Fibroblast of pulmonary artery (primary cell): Measurements from ENCODE around the gene ANKRD44.
A peak's percentile ranks its signal among the peaks of the same experiment; 100 is the strongest.

ENCODE experiments used
- DNase-seq: peaks from one replicate; pipeline ENCODE4 v3.0.0-alpha.2; 2010; ENCODE audit warnings: low read depth
- H3K4me3 ChIP-seq: replicated peaks from 2 replicates; pipeline ENCODE4 v1.5.1; 2011; ENCODE audit warnings: low read depth, mild to moderate bottlenecking, control low read depth, low read length, moderate library complexity
- TF ChIP-seq, protein P1 (sequence below): IDR thresholded peaks from 2 replicates; pipeline ENCODE4 v1.5.1; 2011; ENCODE audit warnings: mild to moderate bottlenecking, control low read depth, low read length, inconsistent platforms; ENCODE audit errors: missing control alignments

The ANKRD44 gene

DNA sequence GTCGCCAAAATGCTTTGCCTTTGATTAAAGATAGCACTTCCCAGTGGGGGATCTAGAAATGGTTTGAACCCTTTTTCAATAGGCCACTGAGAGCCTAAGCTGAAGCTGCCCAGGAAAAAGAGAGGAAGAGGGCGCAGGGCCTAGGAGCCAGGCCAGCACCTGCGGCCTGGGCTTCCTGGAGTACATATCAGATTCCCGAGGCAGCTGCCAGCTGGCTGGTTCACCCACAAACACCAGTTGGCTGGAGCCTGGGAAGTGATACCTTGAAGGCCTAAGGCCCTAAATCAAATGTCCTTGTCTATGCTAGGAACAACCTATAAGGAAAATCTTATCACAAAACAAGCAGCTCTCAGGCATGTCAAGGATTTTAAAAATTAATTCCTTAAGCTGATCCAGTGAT is 37.1 kb downstream of the ANKRD44 start:
- TF ChIP-seq, protein P1, sequence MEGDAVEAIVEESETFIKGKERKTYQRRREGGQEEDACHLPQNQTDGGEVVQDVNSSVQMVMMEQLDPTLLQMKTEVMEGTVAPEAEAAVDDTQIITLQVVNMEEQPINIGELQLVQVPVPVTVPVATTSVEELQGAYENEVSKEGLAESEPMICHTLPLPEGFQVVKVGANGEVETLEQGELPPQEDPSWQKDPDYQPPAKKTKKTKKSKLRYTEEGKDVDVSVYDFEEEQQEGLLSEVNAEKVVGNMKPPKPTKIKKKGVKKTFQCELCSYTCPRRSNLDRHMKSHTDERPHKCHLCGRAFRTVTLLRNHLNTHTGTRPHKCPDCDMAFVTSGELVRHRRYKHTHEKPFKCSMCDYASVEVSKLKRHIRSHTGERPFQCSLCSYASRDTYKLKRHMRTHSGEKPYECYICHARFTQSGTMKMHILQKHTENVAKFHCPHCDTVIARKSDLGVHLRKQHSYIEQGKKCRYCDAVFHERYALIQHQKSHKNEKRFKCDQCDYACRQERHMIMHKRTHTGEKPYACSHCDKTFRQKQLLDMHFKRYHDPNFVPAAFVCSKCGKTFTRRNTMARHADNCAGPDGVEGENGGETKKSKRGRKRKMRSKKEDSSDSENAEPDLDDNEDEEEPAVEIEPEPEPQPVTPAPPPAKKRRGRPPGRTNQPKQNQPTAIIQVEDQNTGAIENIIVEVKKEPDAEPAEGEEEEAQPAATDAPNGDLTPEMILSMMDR, result no peak
- H3K4me3 ChIP-seq, result no peak overlapping the region
- no peak for DNase-seq

DNA sequence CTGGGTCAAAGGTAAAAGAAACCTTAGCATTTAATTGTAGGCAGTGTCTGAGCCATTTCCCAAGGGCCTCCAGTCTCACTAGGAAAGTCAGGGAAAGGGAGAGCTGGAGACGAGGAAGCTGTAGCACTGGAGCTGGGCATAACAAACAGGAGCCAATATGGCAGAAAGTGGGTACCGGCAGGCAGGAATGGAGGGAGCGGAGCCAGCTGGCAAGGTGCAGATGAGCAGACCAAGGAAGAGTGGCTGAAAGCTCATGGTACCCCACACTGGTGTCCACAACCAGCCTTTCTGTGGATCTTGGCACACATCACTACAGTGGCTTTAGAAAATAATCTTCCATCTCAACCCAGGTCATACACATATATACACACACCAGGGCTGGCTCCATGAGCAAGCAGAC is 40.0 kb downstream of the ANKRD44 start:
- no peak for DNase-seq
- TF ChIP-seq, protein P1, result no peak
- H3K4me3 ChIP-seq, result no peak overlapping the region

DNA sequence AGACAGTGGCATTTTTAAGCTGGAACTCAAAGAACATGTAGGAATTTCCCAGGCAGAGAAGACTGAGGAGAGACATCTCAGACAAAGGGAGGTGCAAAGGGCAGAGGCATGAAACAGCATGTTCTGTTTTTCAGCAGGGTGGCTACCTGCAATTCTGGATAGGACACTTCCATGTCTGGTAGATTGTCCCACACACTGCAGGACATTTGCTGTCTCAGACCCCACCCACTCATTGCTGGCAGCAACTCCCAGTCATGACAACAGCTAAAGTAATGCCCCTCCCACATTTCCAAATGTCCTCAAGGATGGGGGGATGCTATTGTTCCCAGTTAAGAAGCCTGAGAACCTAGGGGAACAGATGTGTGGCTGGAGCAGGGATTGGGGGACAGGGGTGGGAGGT is 40.8 kb downstream of the ANKRD44 start:
- no peak for DNase-seq
- H3K4me3 ChIP-seq, result no peak overlapping the region
- TF ChIP-seq, protein P1, result no peak

DNA sequence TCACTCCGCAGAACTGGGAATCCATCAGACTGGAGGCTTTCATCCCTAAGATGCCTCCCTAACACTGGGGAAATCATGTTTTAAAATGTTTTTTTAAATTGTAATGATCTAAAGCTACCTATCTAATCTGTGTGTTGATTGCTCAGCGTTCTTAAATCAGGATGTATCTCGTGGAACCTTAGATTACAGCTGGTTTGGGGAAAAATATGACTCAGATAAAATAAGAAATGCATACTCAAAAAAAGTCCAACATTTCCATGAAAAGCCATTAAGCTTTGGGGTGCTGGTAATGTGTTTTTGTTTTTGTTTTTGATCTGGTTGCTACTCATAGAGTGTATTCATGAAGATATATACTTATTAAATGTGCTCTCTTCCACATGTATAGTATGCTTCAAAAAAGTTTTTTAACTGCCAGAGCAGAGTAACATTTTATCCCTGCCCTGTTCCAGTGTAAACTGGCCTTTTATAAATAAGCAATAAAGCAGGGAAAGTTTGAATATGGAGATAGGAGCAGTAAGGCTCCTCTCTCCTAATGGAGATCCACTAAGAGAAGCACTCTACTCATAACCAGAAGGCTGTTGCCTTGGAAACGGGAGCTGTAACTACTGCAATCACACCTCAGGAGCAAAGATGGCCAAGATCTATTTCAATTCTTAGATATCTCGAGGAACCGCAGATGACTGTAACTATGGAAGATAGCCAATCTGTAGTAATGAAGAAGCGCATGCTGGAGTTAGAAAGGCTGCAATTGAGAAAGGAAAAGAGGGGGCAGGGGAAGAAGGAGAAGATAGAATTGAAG is 41.6 kb downstream of the ANKRD44 start:
- TF ChIP-seq, protein P1, result no peak
- no peak overlapping the region for H3K4me3 ChIP-seq
- DNase-seq, result peak; percentile 64

DNA sequence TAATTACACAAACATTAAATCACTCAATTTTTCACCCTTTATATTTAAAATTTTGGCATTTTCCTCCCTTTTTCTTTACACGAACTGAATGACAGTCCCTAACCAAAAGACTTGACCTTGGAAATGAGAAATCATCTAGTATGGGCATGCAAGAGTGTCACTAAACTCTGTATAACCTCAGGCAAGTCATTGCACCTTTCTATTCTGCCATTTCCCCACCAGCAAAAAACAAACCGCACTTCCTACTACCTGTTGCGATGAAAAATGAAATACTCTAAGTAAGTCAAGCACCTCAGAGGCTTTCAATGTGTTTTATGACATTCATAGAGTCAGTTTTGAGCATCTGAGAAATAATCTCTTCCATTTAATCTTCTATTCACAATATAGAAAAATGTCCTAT is 44.1 kb downstream of the ANKRD44 start:
- TF ChIP-seq, protein P1, result no peak
- H3K4me3 ChIP-seq, result no peak overlapping the region
- no peak for DNase-seq

DNA sequence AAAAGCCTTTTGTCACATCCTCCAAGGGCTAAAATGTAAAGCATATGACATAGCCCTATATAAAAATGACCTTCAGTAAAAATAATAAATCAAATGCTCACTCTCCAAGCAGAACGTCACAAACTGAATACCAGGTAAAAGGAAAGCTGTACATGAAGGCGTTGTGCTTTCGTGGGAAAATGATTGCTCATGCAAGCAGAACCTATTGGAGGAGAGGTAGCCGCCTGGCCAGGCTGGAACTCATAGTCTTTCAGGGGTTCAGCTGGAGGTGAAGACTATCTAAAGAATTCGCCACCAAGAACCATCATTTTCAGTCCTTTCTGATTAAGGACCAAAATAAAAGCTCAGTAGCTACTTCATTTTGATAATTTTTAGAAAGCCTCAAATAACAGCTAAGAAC is 44.7 kb downstream of the ANKRD44 start:
- H3K4me3 ChIP-seq, result no peak overlapping the region
- DNase-seq, result no peak
- TF ChIP-seq, protein P1, result no peak

DNA sequence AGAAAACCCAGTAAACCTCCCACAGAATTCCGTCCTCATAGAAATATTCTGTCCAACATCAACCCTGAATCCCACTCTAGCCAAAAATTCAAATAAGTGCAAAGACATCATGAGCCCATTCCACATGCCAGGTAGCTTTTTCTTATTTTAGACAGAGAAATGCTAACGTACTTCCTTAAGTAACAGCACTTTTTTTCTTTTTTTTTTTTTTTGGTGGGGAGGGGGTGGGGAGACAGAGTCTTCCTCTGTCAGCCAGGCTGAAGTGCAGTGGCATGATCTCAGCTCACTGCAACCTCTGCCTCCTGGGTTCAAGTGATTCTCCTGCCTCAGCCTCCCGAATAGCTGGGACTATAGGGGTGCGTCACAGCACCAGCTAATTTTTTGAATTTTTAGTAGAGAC is 45.5 kb downstream of the ANKRD44 start:
- TF ChIP-seq, protein P1, result no peak
- H3K4me3 ChIP-seq, result no peak overlapping the region
- no peak for DNase-seq
